Measurements from ENCODE around the gene TNFSF12. TPM values are rescaled to one million over a fixed set of nuclear protein-coding genes. Genes with fewer than 3 reads are reported as not detected.

The TNFSF12 gene
- total RNA-seq, 1 experiment from 2014 or later, result 7.1 TPM

DNA sequence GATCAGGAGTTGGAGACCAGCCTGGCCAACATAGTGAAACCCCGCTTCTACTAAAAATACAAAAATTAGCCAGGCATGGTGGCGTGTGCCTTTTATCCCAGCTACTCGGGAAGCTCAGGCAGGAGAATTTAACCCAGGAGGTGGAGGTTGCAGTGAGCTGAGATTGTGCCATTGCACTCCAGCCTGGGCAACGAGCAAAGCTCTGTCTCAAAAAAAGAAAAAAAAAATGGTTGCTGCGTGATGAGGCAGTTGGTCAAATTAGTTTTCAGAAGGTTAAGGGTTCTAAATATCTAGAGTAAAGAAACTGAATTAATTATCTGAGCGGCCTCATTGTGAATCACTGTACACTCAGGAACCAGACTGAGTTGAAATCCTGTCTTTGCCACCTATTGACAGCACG lies 27.1 kb downstream of the TNFSF12 start:
- Histone ChIP-seq H3K14ac (ENCODE audit: insufficient read depth, low read length) (no peak overlapping the region), H3K4ac (ENCODE audit: low read depth, low read length) (no peak overlapping the region), H3K56ac (ENCODE audit: insufficient read length, low read depth, low read length) (no peak overlapping the region), H3K18ac (ENCODE audit: insufficient read length, low read depth, low read length) (no peak overlapping the region), H3K23ac (ENCODE audit: insufficient read length, low read depth, low read length) (no peak overlapping the region), H2BK12ac (ENCODE audit: insufficient read length, low read depth, low read length) (no peak overlapping the region), H2AFZ (ENCODE audit: low read length) (no peak overlapping the region), H3K79me1 (ENCODE audit: insufficient read depth, low read depth, low read length, poor library complexity, severe bottlenecking) (peaks cover 2% of the 10 kb centered on the region), H4K5ac (ENCODE audit: insufficient read length, low read depth, low read length) (no peak overlapping the region), H4K91ac (ENCODE audit: insufficient read length, low read depth, low read length) (no peak overlapping the region), H3K23me2 (ENCODE audit: insufficient read length, low read depth, low read length, poor library complexity, severe bottlenecking) (peaks cover 5% of the 10 kb centered on the region), H3K9me3 (ENCODE audit: control insufficient read depth, low read depth, low read length) (no peaks in the 10 kb centered on the region), H3K79me2 (ENCODE audit: insufficient read depth, low read length) (peaks cover 21% of the 10 kb centered on the region; the same call in 1 of the 2 replicates), H2AK5ac (ENCODE audit: insufficient read length, low read length) (no peak overlapping the region), H3K9ac (ENCODE audit: extremely low read depth, insufficient read length, low read length) (no peak overlapping the region), H3K27ac (ENCODE audit: insufficient read length, low read depth, low read length) (no peak overlapping the region), H2BK15ac (ENCODE audit: low read depth, low read length) (no peak overlapping the region), H4K20me1 (ENCODE audit: control insufficient read depth, insufficient read depth, insufficient read length) (no peaks in the 10 kb centered on the region), H2BK120ac (ENCODE audit: low read depth, low read length, poor library complexity, severe bottlenecking) (no peak overlapping the region), H3K27me3 (ENCODE audit: insufficient read depth, low read length) (no peaks in the 10 kb centered on the region), H4K8ac (replicated peaks; ENCODE audit: insufficient read length, low read depth, low read length) (no peak overlapping the region), H2BK20ac (ENCODE audit: low read depth, low read length, poor library complexity, severe bottlenecking) (no peak overlapping the region), H3T11ph (ENCODE audit: low read length) (no peak overlapping the region), H3K4me2 (ENCODE audit: insufficient read depth, insufficient read length, low read length) (no peak overlapping the region), H2BK5ac (ENCODE audit: insufficient read length, low read length) (no peak overlapping the region), H3K4me1 (ENCODE audit: insufficient read depth, low read length) (peaks cover 4% of the 10 kb centered on the region; the same call in 1 of the 2 replicates)
- Mint-ChIP-seq H3K27ac (peak overlapping the region in 2 of 3 experiments; percentile 44 to 96; a peak in 3 of 7 replicates), H3K36me3 (ENCODE audit: insufficient read depth in 1 of 3, low read depth in 3 of 3) (peaks cover 56 to 85% (median 69%) of the 10 kb centered on the region in 3 experiments), H3K4me3 (peak overlapping the region; percentile 98; a peak in 4 of 5 replicates), H3K9me3 (peaks cover 3 to 7% of the 10 kb centered on the region in 2 experiments; a peak in 3 of 5 replicates), H3K27me3 (ENCODE audit: low read depth) (peaks cover 10% of the 10 kb centered on the region), H3K4me1 (peaks cover 51 to 53% of the 10 kb centered on the region in 2 experiments)
- no peak for DNase-seq
- no peak for TF ChIP-seq CTCF (conservative IDR thresholded peaks at IDR 0.05)
- no CpG with 5 or more reads among the region's 7 CpGs for WGBS (ENCODE audit: extremely low coverage, insufficient read length, low lambda C conversion rate)

Data from H9 (cell line).